ENCODE data around the gene MCHR2. TPM values are rescaled to one million over a fixed set of nuclear protein-coding genes. Genes with fewer than 3 reads are reported as not detected.

The MCHR2 gene
- total RNA-seq, 6 experiments from 2014 or later = not detected

DNA sequence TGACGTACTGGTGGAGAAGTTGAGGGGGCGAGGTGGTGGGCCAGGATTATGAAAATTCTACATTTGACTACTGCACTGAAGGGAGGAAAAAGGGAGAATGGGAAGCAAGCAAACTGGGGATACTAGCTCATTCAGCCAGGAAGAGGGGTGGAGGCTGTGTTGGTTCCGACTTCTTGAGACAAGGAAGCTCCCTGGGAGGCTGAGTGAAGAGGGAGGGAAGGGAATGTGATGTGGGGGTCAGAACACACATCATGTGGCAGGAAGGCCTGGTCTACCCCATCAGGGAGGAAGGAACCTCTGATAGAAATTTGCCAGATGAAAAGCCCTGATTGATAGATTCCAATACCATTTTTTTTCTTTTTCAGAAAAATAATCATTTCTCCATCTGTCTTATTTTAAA, 28.8 kb upstream of the MCHR2 start:
- ATAC-seq = no peak
- Histone ChIP-seq H3K27ac (no peak overlapping the region), H3K9me3 (no peaks in the 10 kb centered on the region), H3K4me3 (no peak overlapping the region), H3K4me1 (no peaks in the 10 kb centered on the region), H3K27me3 (no peaks in the 10 kb centered on the region), H3K36me3 (no peaks in the 10 kb centered on the region)
- no peak for DNase-seq
- WGBS (ENCODE audit: insufficient coverage, low coverage, low lambda C conversion rate, missing lambda C conversion rate) = 57% methylated on average over 3 of the region's 3 CpGs
- TF ChIP-seq POLR2A (IDR thresholded peaks at IDR 0.05) = no peak
- intact Hi-C loops (cut with DNase I) = no loop called here

DNA sequence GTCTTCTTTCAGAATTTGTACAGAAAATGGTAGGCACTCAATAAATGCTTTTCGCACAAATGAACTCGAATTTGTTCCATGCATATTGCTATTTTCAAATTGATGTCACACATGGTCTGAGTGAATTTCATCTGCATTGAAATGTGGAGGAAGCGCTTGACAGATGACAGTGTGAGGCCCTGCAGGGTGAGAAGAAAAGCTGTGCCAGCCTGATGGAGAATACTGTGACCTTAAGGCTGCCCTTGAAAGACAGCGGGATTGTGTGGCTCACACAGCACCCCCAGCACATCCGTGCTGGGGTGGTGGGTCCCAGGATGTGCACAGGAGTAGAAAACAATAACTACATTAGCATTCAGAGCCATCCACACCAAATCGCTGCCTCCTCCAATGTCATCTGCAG, 14.8 kb upstream of the MCHR2 start:
- DNase-seq (no peak), ATAC-seq (no peak)
- H3K4me1 ChIP-seq = no peaks in the 10 kb centered on the region
- intact Hi-C loops (cut with DNase I) = no loop called here
- no peak overlapping the region for H3K27ac ChIP-seq
- no peaks in the 10 kb centered on the region for H3K36me3 ChIP-seq
- H3K27me3 ChIP-seq = peaks cover 0 to 8% of the 10 kb centered on the region in 2 donors
- WGBS (ENCODE audit: insufficient coverage, low coverage, low lambda C conversion rate, missing lambda C conversion rate) = 63% methylated on average over 4 of the region's 6 CpGs
- H3K4me3 ChIP-seq = no peak overlapping the region
- no peaks in the 10 kb centered on the region for H3K9me3 ChIP-seq
- TF ChIP-seq, protein P1, sequence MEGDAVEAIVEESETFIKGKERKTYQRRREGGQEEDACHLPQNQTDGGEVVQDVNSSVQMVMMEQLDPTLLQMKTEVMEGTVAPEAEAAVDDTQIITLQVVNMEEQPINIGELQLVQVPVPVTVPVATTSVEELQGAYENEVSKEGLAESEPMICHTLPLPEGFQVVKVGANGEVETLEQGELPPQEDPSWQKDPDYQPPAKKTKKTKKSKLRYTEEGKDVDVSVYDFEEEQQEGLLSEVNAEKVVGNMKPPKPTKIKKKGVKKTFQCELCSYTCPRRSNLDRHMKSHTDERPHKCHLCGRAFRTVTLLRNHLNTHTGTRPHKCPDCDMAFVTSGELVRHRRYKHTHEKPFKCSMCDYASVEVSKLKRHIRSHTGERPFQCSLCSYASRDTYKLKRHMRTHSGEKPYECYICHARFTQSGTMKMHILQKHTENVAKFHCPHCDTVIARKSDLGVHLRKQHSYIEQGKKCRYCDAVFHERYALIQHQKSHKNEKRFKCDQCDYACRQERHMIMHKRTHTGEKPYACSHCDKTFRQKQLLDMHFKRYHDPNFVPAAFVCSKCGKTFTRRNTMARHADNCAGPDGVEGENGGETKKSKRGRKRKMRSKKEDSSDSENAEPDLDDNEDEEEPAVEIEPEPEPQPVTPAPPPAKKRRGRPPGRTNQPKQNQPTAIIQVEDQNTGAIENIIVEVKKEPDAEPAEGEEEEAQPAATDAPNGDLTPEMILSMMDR (IDR thresholded peaks at IDR 0.05) = no peak
- no peak for TF ChIP-seq POLR2A (IDR thresholded peaks at IDR 0.05)

DNA sequence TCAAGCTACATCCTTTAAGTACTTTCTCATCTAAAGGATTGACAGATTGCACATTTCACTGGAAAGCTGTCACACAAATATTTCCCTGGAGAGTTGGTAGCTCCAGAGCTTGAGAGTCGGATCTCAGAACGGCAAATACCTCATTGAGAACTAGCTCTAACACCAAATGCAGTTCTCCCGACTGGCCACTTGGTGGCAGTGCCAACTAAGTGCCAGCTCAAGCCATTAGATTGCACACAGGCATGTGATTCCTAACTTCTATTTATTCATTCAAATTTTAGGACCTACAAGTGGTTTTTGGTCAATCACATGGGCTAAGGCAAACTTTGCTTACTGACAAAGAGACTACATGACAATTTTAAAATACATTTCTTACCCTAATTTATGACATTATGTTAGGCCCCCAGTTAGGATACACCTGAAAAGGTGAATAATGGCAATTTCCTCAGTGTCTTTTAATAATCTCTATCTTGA, 7.9 kb upstream of the MCHR2 start:
- WGBS (ENCODE audit: insufficient coverage, low coverage, low lambda C conversion rate, missing lambda C conversion rate) = 0% methylated on average over 3 of the region's 3 CpGs
- peak; percentile 34 to 62 (median 51) for DNase-seq

DNA sequence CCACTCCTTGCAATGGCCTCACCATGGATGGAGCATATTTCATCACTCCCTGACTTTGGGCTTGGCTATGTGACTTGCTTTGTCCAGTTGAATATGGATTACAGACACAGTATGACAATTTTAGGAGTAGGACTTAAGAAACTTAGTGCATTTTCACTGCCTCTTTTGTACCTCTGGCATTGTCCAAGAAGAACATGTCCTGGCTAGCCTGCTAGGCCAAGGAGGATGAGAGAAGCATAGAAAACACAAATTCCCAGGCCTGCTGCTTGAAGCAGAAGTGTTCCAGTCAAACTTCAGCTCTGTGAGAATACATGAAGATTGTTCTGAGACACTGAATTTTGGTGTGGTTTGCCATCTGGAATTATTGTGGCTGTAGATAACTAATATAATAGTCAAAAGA, 3.1 kb upstream of the MCHR2 start:
- H3K4me1 ChIP-seq = no peaks in the 10 kb centered on the region
- intact Hi-C loops (cut with DNase I) = no loop called here
- ATAC-seq (no peak), DNase-seq (no peak)
- no peak overlapping the region for H3K27ac ChIP-seq
- TF ChIP-seq, protein P1 (IDR thresholded peaks at IDR 0.05) = no peak
- no peak for TF ChIP-seq POLR2A (IDR thresholded peaks at IDR 0.05)
- no peaks in the 10 kb centered on the region for H3K36me3 ChIP-seq
- H3K27me3 ChIP-seq = peaks cover 0 to 10% of the 10 kb centered on the region in 2 donors
- no peak overlapping the region for H3K4me3 ChIP-seq
- no peaks in the 10 kb centered on the region for H3K9me3 ChIP-seq

More for the DNA sequence above, 7.9 kb upstream of the MCHR2 start:
- intact Hi-C loops (cut with DNase I) = no loop called here
- Histone ChIP-seq H3K4me3 (no peak overlapping the region), H3K4me1 (no peaks in the 10 kb centered on the region), H3K27me3 (peaks cover 0 to 12% of the 10 kb centered on the region in 2 donors), H3K36me3 (no peaks in the 10 kb centered on the region), H3K27ac (no peak overlapping the region), H3K9me3 (no peaks in the 10 kb centered on the region)
- ATAC-seq = peak; percentile 93 to 97 (median 94)
- TF ChIP-seq, protein P1 (IDR thresholded peaks at IDR 0.05) = peak; percentile 76 to 95 (median 91)
- no peak for TF ChIP-seq POLR2A (IDR thresholded peaks at IDR 0.05)

DNA sequence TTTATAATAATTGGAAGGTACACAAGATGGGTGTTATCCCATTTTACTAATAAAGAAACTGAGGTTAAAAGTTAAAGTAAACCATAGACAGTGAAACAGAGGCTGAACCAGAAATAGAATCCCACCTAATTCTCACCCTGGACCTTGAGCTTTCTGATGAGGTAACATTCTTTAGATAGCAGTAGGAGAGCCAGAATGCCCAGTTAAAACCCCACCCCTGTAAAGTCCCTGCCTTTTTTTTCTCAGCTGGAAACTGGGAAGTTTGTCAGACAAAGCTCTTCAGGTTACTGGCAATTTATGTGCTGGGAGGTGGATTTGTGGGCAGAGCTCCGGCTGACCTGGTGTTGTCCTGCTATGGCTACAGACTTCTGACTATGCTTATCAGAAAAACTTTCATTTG, 1.9 kb upstream of the MCHR2 start:
- Histone ChIP-seq H3K4me1 (no peaks in the 10 kb centered on the region), H3K27me3 (peaks cover 0 to 8% of the 10 kb centered on the region in 2 donors), H3K36me3 (no peaks in the 10 kb centered on the region), H3K4me3 (no peak overlapping the region), H3K27ac (no peak overlapping the region), H3K9me3 (no peaks in the 10 kb centered on the region)
- TF ChIP-seq, protein P1 (IDR thresholded peaks at IDR 0.05) = no peak
- TF ChIP-seq POLR2A (IDR thresholded peaks at IDR 0.05) = no peak
- DNase-seq (no peak), ATAC-seq (no peak)
- 55% methylated on average over 1 of the region's 1 CpG for WGBS (ENCODE audit: insufficient coverage, low coverage, low lambda C conversion rate, missing lambda C conversion rate)
- intact Hi-C loops (cut with DNase I) = no loop called here
